ENCODE results near the gene ZNF398.

Gene ZNF398

DNA sequence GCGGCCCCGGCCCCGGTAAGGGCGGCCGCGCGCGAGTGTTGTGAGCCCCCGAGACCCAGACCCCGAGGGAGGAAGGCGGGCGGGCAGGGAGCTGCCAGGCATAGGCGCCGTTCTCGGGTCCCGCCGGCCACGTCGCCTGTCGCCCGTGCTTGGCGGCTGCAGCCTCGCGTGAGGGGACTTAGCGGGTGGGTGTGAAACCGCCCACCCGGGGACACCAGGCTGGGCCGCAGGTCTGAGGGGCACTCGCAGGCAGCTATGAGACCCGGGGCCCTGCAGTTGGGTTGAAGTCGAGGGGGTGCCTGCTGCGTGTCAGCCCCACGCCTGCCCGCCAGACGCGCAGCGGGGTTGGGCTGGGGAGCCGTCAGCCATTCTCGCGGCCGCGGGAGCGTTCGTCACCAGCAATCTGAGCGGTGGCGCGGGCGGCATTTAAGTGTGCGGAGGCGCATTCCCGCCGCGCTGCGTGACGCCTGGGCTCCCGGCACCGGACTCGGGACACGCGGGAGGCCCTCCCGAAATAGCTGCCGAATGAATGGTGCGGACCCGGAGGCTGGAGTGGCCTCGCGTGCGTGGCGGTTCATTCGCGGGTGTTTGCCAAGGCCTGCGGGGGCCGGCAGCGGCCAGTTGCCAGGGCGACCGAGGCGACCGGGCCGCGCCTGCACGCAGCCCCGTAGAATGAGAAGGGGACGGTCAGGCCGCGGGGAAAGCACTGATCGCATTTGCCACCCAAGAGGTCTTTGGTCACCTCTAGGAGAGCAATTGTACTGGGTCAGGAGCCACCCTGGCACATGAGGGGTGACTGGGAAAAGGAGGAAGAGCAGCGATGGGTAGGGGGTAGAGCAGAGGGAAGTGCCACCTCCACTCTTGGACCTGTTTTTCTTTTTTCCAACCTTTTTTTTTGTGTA, 750 bp downstream of the ZNF398 start:
- DNase-seq (ENCODE audit: low spot score): peak; percentile 44

DNA sequence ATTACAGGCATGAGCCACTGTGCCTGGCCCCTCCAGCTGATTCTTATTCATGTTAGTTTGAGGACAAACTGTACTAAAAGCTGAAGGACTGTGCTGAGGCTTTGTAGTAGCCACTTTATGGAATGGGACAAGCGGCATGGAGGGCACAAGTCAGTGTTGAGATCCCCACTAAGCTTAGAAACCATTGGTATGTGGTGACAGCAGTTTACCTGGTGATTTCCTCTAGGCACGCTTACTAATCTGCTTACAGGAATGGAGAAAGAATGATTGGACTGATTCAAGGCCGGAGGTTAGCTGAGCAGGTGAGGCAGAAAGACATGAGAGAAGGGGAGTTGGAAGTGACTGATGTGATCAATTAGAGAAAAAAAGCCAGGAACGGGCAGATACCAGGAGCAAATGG, 3.7 kb downstream of the ZNF398 start:
- no peak for DNase-seq (ENCODE audit: low spot score)

DNA sequence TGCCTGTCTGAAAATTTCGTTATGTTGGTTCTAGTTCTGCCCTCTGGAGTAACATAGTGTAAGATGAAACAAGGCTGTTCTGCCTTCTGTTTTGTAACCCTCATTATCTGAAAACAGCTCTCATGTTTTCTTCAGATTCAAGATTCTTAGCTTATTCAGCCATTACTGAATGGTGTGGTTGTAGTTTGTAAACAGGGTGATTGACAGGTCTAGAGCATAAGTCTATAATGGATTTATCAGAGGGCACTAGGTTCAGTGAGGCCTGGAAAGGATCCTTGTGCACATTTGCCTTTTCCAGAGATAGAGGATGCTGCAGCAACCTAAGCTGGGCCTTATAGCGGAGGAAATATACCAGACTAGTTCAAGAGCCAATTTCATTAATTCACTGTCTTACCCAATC, 6.1 kb downstream of the ZNF398 start:
- no peak for DNase-seq (ENCODE audit: low spot score)

DNA sequence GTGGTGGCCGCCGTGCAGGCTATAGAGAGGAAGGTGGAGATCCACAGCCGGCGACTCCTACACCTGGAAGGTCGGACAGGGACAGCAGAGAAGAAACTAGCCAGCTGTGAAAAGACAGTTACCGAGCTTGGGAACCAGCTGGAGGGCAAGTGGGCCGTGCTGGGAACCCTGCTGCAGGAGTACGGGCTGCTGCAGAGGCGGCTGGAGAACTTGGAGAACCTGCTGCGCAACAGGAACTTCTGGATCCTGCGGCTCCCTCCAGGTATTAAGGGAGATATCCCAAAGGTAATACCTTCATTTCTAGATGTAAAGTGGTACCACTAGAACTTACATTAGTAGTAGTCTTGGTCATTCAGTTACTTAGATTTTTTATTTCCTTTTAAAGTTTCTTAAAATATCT, 6.8 kb downstream of the ZNF398 start:
- DNase-seq (ENCODE audit: low spot score): no peak

DNA sequence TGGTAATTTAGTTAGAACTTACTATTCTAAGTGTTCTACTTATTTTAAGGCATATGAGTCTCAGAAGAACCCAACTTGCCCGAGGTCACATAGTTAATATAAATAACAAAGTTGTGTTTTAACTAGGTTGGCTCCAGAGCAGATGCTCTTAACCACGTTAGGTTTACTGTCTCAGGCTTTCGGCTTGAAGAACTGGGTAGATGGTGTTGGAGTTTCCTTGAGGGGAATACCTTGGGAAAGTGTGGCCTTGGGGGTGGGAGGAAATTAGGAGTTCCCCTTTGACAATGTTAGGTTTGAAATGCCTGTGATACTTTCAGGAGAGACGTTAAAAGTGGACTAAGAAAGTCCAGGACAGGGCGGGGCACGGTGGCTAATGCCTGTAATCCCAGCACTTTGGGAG, 9.6 kb downstream of the ZNF398 start:
- DNase-seq (ENCODE audit: low spot score): no peak

DNA sequence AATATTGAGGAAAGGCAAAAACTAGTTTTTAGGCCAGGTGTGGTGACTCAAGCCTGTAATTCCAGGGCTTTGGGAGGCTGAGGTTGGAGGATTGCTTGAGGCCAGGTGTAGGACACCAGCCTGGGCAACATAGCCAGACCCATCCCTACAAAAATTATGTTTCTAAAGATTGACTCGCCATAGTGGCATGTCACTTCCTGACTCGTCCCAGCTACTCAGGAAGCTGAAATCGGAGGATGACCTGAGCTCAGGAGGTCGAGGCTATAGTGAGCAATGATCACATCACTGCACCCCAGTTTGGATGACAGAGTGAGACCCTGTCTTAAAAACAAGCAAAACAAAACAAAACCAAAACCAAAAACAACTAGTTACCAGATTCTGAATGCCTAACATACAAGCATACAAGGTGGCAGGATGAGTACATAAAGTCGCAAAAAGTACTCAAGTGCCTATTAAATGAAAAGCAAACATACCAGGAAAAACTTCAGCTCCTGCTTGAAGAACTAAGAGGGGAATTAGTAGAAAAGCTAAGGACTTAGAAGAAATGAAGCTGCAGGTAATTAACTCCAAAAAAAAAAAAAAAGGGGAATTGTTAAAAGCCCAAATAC, 14.1 kb downstream of the ZNF398 start:
- DNase-seq (ENCODE audit: low spot score): no peak

DNA sequence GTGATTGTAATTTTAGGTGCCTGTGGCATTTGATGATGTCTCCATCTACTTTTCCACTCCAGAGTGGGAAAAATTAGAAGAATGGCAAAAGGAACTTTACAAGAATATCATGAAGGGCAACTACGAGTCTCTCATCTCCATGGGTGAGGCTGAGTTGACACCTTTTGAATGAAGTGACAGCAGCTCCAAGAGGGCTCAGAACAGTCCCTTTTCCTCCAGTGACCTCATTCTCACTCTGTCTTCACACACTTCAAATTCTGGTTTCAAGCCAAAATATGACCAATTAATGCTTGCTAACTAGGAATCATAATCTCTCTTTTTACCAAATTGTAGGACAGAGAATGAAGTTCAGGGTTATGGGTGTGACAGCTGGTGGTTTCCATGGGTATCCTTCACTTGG, 18.9 kb downstream of the ZNF398 start:
- no peak for DNase-seq (ENCODE audit: low spot score)

DNA sequence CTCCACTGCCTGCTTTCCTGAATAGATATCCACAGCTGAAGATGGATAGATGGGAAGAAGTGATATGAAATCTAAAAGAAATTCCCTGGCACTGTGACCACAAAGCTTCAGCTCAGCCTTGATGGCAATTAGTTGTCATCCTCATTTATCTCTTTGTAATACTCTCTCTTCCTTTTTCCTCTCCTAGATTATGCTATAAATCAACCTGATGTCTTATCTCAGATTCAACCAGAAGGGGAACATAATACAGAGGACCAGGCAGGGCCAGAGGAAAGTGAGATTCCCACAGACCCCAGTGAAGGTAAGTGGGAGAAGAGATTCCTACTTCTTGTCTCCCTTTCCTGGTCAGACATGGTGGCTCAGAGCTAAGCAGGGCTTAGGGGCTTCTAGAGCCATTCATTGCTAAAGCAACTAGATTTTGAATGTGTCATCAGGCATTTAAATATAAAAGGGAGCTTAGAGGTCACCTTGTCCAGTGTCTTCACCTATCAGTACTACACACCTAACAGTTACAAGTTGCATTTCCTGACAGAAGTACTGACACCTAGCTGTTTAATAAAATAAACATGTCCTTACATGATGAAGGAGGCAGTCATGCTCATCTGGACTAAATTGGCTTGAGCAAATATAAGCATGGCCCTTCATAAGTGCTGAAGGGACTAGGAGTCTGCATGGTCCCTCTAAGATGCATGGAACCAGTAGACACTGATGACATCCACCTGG, 19.5 kb downstream of the ZNF398 start:
- no peak for DNase-seq (ENCODE audit: low spot score)

DNA sequence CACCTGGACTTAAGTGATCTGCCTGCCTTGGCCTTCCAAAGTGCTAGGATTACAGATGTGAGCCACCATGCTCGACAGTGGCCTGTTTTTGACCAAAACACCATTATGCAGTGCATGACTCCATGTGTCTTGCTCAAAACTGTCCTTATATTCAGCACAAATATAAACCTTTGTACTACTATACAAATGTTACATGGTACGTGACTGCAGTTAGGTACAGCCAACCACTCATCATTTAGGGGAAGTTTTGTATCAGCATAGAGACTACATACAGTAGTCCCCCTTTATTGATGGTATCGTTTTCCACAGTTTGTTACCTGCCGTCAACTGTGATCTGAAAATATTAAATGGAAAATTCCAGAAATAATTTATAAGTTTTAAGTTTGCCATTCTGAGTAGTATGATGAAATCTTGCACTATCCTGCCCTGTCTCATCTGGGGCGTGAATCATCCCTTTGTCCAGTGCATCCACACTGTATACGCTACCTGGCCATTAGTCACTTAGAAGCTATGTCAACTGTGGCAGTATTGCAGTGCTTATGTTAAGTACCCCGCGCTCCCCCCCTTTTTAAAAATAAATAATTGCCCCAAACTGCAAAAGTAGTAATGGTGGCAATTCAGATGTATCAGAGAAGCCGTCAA, 24.8 kb downstream of the ZNF398 start:
- DNase-seq (ENCODE audit: low spot score): no peak

DNA sequence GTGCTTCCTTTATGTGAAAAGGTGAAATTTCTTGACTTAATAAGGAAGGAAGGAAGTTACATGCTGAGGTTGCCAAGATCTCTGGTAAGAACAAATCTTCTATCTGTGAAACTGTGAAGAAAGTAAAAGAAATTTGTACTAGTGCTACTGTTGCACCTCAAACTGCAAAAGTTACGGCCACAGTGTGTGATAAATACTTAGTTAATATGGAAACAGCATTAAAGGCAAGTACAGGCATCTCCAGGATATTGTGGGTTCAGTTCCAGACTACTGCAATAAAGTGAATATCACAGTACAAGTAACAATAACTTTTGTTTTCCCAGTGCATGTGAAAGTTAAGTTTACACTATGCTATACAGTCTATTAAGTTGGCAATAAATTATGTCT, 25.3 kb downstream of the ZNF398 start:
- no peak for DNase-seq (ENCODE audit: low spot score)

DNA sequence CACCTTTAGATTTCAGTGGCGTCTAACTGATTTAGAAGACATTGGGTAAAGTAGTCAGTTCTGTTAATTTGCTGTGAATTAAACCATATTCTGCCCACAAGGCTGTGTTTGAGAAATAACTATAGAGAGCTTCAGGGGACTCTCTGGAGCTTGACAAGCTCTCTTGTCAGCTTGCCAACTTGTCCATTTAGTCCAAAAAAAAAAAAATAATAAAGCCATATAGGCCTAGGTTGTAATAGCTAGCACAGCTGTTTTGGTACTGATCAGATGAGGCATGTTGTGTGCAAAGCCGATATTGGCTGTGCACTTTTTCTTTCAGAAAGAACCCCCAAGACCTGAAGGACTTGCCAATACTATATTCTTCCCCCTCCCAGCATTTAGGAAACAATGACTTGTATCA, 27.9 kb downstream of the ZNF398 start:
- no peak for DNase-seq (ENCODE audit: low spot score)

DNA sequence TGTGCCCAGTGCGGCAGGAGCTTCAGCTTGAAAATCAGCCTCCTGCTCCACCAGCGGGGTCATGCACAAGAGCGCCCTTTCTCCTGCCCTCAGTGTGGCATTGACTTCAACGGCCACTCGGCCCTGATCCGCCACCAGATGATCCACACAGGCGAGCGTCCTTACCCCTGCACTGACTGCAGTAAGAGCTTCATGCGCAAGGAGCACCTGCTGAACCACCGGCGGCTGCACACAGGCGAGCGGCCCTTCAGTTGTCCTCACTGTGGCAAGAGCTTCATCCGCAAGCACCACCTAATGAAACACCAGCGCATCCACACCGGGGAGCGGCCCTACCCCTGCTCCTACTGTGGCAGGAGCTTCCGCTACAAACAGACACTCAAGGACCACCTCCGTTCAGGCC, 32.0 kb downstream of the ZNF398 start:
- no peak for DNase-seq (ENCODE audit: low spot score)

DNA sequence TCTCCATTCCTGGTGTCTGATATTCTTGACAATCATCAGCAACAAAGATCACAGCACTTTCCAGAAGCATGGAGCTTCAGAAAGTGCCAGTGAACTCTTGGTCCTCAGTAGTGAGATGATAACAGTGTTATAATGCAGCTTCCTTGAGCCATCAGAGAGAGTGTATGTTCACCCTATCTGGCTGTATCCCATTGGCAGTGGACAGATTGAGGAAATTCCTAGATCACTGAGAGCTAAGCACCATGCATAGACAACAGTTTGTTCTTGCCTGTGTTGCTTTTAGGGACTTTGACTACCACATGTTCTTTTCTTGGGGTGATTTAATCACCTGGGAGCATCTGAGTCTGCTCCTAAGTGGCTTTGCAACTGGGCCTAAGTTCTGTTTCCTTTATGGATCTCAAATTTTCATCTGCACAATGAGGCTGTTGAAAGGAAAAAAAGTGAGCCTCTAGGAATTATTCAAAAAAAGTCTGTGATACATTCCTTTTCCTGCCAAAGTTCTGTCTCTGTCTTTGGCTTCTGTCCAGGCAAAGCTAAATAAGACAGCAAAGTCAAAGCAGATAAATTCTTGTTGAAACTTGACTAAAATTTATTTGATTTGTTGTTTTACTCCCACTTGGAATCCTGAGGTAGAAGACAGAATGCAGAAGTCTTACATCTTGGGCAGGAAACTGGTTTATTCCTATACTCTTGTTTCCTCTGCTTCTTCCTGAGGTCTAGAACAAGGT, 33.6 kb downstream of the ZNF398 start:
- DNase-seq (ENCODE audit: low spot score): no peak

DNA sequence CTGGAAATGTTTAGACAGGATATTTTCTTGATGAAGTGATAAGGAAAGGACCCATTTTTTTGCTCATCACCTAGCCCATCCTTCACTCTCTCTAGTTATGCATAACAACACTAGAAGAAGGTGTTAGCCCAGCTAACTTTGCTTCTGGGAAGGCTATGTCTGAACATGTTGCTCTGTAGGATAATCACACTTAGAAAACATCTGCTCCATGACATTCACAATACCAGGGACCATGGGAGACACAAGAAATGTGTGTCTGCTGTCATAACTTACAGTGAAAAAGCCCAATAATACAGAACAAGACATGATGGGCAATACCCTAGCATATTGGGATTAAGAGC, 34.2 kb downstream of the ZNF398 start:
- DNase-seq (ENCODE audit: low spot score): no peak

DNA sequence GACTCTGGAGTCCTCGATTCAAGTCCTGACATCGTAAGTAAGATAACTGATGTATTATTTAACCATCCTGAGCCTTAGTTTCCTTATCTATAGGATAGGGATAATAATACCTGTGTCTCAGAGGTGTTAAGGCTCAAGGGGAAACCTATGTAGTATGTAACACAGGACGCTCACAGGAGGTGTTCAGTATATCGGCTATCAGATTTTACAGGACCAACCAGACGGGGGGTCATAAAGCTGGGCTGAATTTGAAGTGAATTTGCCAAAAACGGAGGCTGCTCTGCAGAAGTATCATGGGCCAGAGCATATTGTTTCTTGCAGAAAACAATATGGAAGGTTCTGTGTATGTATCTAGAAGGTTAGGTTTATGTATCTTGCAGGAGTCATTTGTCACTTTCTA, 37.0 kb downstream of the ZNF398 start:
- DNase-seq (ENCODE audit: low spot score): no peak

DNA sequence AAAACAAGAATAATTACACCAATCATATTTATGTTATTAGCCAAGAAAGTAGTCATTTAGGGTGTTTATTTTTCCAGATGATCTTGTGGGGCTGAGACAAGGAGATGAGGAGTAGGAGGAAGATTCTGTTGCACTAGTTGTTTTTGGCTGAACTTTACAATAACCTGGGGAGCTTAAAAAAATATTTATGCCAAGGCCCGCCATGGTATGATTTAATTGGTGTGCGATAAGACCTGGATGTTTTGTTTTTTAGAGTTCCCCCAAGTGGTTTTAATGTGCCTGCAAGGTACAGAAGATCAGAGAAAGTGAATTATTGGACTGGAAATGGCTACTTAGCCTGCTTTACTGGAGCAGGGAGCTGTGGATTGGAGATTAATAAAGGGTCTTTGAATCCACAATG, 41.0 kb downstream of the ZNF398 start:
- no peak for DNase-seq (ENCODE audit: low spot score)

DNA sequence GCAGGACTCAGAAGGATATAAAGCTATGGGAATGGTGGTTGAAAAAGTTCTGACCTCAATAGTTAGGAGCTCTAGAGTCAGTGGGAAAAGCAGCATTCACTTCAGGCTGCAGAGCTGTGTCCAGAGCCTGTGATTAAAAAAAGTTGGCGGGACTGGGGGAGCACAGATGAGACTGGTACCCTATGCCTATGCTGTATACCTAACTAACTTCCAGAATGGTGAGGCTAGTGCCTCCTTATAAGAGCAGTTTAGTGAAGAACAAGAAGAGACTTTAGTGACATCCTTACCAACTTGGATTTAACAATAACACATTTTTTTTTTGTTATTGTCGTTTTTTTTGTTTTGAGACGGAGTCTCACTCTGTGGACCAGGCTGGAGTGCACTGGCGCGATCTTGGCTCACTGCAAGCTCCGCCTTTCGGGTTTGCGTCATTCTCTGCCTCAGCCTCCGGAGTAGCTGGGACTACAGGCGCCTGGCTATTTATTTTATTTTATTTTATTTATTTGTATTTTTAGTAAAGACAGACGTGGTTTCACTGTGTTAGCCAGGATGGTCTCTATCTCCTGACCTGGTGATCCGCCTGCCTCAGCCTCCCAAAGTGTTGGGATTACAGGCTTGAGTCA, 41.5 kb downstream of the ZNF398 start:
- no peak for DNase-seq (ENCODE audit: low spot score)

DNA sequence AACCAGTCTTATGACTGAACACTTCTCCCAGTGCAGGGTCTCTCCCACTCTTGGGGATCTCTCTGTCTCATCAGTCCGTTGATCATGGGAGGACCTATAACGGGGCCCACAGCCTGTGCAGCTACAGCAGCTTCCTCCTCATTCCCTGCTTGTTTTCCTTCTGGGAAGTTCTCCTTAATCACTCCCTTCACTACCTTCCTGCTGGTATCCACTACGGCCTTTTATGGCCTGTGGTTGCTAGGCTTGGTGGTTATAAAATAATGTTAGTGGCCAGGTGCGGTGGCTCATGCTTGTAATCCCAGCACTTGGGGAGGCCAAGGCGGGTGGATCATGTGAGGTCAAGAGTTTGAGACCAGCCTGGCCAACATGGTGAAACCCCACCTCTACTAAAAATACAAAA, 44.6 kb downstream of the ZNF398 start:
- DNase-seq (ENCODE audit: low spot score): no peak

DNA sequence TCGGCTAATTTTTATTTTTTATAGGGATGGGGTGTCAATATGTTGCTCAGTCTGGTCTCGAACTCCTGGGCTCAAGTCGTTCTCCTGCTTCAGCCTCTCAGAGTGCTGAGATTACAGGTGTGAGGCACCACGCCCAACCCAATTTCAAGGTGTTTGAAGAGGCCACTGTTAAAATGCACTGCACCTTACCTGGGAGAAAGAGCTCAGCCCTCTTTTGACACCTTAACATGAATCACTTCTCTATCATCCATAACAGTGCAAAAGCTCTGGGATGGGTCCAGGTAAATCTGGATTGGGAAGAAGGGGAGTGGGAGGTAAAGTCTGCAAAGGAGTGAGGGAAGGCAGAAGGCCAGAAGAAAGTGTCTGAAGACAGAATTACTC, 47.5 kb downstream of the ZNF398 start:
- no peak for DNase-seq (ENCODE audit: low spot score)

DNA sequence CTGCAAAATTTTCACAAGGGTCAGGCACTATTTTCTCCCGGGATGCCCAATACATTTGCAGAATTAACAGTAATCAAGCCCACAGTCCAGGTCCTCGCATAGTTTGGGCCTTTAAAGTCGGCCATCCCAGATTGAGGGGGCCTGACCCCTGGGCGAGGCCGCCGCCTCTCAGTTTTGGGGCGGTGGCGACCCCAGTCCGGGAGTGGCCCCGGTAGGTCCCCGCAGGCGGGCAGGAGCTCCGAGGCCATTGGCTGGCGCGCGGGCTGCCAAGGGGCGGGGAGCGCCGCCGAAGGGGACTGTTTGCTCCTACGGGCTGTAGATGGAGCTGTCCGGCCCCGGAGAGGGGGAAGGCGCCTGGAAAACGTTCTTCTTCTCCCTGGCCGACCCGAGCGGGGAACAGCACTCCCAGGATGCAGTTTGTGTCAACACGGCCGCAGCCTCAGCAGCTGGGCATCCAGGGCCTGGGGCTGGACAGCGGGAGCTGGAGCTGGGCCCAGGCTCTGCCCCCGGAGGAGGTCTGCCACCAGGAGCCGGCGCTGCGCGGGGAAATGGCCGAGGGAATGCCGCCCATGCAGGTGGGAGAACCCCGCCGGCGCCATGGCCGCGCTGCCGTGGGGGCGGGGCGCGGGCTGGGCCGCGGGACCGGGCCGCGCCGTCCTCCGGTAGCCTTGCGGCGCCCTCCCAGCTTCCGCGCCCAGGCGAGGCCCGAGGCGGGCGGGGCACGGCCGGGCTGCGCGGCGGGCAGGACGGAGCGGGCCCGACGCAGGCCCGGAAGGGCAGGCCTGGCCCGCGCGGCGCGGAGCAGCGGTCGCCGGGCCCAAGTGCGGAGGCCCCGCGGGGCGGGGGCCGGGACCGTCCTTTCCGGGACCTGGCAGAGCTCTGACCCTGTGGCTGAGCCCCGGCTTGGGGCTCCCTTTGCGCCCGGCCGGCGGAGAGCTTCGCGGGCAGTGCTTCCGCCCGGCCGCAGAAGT, 48.2 kb downstream of the ZNF398 start, which contains the start of gene ZNF282:
Gene ZNF282, plus strand, starts transcription at position 367 of the 971 bp plus-strand sequence. Its CDS starts 44 bp downstream, at position 411.
- DNase-seq (ENCODE audit: low spot score): peak; percentile 88

Data from SK-N-DZ (cell line).